ENCODE results near the gene STAT3. TPM values are rescaled to one million over a fixed set of nuclear protein-coding genes. Genes with fewer than 3 reads are reported as not detected.
A peak's percentile ranks its signal among the peaks of the same experiment; 100 is the strongest.
"Not testable (repeated sequence)": the region's sequence is repeated elsewhere in the genome, so short reads cannot be mapped to it uniquely, and the experiment has no call there.

The STAT3 gene
- total RNA-seq (2014; rRNA removed; shearing (Covaris generic)), result 69.3 and 112 TPM in 2 replicates

- DNase-seq (ENCODE audit: low read depth), result peak; percentile 100
Observed at GRCh38 chr17:42388381-42389134, at the start of gene STAT3. Gene STAT3, minus strand, starts transcription at chr17:42388442. Its CDS starts 39,926 bp downstream, at chr17:42348516.

GRCh38 chr17:42436391-42436790 lies 48.1 kb upstream of the STAT3 start:
- peak; percentile 44 for DNase-seq (ENCODE audit: low read depth)

- no peak for DNase-seq (ENCODE audit: low read depth)
Observed at GRCh38 chr17:42431758-42432161, 43.5 kb upstream of the STAT3 start.

- DNase-seq (ENCODE audit: low read depth), result no peak
Observed at GRCh38 chr17:42429726-42430447, 41.6 kb upstream of the STAT3 start.

- DNase-seq (ENCODE audit: low read depth), result peak; percentile 96
Observed at GRCh38 chr17:42428141-42428944, 40.1 kb upstream of the STAT3 start.

GRCh38 chr17:42424991-42425610 lies 36.9 kb upstream of the STAT3 start:
- DNase-seq (ENCODE audit: low read depth), result peak; percentile 65

GRCh38 chr17:42423766-42424165 lies 35.5 kb upstream of the STAT3 start:
- no peak for DNase-seq (ENCODE audit: low read depth)

- DNase-seq (ENCODE audit: low read depth), result peak; percentile 97
Observed at GRCh38 chr17:42422958-42423712, 34.9 kb upstream of the STAT3 start, which contains the start of gene CAVIN1. Gene CAVIN1, minus strand, starts transcription at chr17:42423256. Its CDS starts 159 bp downstream, at chr17:42423097.

GRCh38 chr17:42422412-42422957 lies 34.2 kb upstream of the STAT3 start:
- DNase-seq (ENCODE audit: low read depth), result peak; percentile 58

- DNase-seq (ENCODE audit: low read depth), result peak; percentile 80
Observed at GRCh38 chr17:42421507-42422338, 33.5 kb upstream of the STAT3 start.

GRCh38 chr17:42421136-42421506 lies 32.9 kb upstream of the STAT3 start:
- no peak for DNase-seq (ENCODE audit: low read depth)

- not testable (repeated sequence) for DNase-seq (ENCODE audit: low read depth)
Observed at GRCh38 chr17:42417981-42418380, 29.7 kb upstream of the STAT3 start.

GRCh38 chr17:42414704-42415409 lies 26.6 kb upstream of the STAT3 start:
- DNase-seq (ENCODE audit: low read depth), result no peak

- peak; percentile 47 for DNase-seq (ENCODE audit: low read depth)
Observed at GRCh38 chr17:42413464-42414040, 25.3 kb upstream of the STAT3 start.

- DNase-seq (ENCODE audit: low read depth), result no peak
Observed at GRCh38 chr17:42411905-42412679, 23.9 kb upstream of the STAT3 start.

GRCh38 chr17:42411361-42411760 lies 23.1 kb upstream of the STAT3 start:
- no peak for DNase-seq (ENCODE audit: low read depth)

- DNase-seq (ENCODE audit: low read depth), result no peak
Observed at GRCh38 chr17:42410319-42410685, 22.1 kb upstream of the STAT3 start.

Data from M059J (cell line).